ENCODE measurements around the gene HSPG2. TPM values are rescaled to one million over a fixed set of nuclear protein-coding genes. Genes with fewer than 3 reads are reported as not detected.

HSPG2 gene
- total and polyA plus RNA-seq, 4 experiments from 2014 or later = 1.2 TPM; not detected in 2

GRCh38 chr1:21872445-21873079 lies 64.5 kb downstream of the HSPG2 start:
- no peak overlapping the region for H3K4me3 Mint-ChIP-seq
- intact Hi-C loops (cut with micrococcal nuclease) = no loop called here

GRCh38 chr1:21871943-21872342 lies 65.2 kb downstream of the HSPG2 start:
- intact Hi-C loops (cut with micrococcal nuclease) = no loop called here

More at GRCh38 chr1:21872445-21873079, 64.5 kb downstream of the HSPG2 start:
- ChIA-PET POLR2A (ENCODE audit: partially characterized antibody) (no interaction called here), CTCF (ENCODE audit: partially characterized antibody) (no interaction called here)
- Mint-ChIP-seq H3K9me3 (no peaks in the 10 kb centered on the region), H3K4me1 (peaks cover 0 to 1% (median 0%) of the 10 kb centered on the region in 4 donors), H3K27me3 (peaks cover 0 to 3% of the 10 kb centered on the region in 2 donors), H3K36me3 (no peaks in the 10 kb centered on the region), H3K27ac (no peak overlapping the region)
- H3K4me3 ChIP-seq (ENCODE audit: low read length in 2 of 2) = no peak overlapping the region
- H3K27ac ChIP-seq (ENCODE audit: low read depth, low read length) = no peak overlapping the region
- no peaks in the 10 kb centered on the region for H3K4me1 ChIP-seq (ENCODE audit: insufficient read depth, low read length)
- H3K27me3 ChIP-seq (ENCODE audit: insufficient read depth, low read length) = no peaks in the 10 kb centered on the region
- no peaks in the 10 kb centered on the region for H3K36me3 ChIP-seq (ENCODE audit: insufficient read depth, low read length)
- no peaks in the 10 kb centered on the region for H3K9me3 ChIP-seq (ENCODE audit: control insufficient read depth in 1 of 2, low read length in 2 of 2)
- no peak for DNase-seq

GRCh38 chr1:21870611-21871010 lies 66.5 kb downstream of the HSPG2 start:
- intact Hi-C loops (cut with micrococcal nuclease) = no loop called here
- DNase-seq = no peak
- H3K4me3 Mint-ChIP-seq = no peak overlapping the region
- no peaks in the 10 kb centered on the region for H3K36me3 ChIP-seq (ENCODE audit: insufficient read depth, low read length)
- no peaks in the 10 kb centered on the region for H3K36me3 Mint-ChIP-seq
- no peak overlapping the region for H3K27ac Mint-ChIP-seq
- H3K4me1 ChIP-seq (ENCODE audit: insufficient read depth, low read length) = no peaks in the 10 kb centered on the region
- no peak overlapping the region for H3K4me3 ChIP-seq (ENCODE audit: low read length in 2 of 2)
- H3K4me1 Mint-ChIP-seq = peaks cover 0 to 1% (median 0%) of the 10 kb centered on the region in 4 donors
- H3K9me3 Mint-ChIP-seq = no peaks in the 10 kb centered on the region
- ChIA-PET CTCF (ENCODE audit: partially characterized antibody) (no interaction called here), POLR2A (ENCODE audit: partially characterized antibody) (no interaction called here)
- peaks cover 0 to 3% of the 10 kb centered on the region in 2 donors for H3K27me3 Mint-ChIP-seq
- no peaks in the 10 kb centered on the region for H3K9me3 ChIP-seq (ENCODE audit: control insufficient read depth in 1 of 2, low read length in 2 of 2)
- no peak overlapping the region for H3K27ac ChIP-seq (ENCODE audit: low read depth, low read length)
- no peaks in the 10 kb centered on the region for H3K27me3 ChIP-seq (ENCODE audit: insufficient read depth, low read length)

More at GRCh38 chr1:21871943-21872342, 65.2 kb downstream of the HSPG2 start:
- H3K27ac Mint-ChIP-seq = no peak overlapping the region
- H3K27ac ChIP-seq (ENCODE audit: low read depth, low read length) = no peak overlapping the region
- no peaks in the 10 kb centered on the region for H3K36me3 Mint-ChIP-seq
- ChIA-PET POLR2A (ENCODE audit: partially characterized antibody) (no interaction called here), CTCF (ENCODE audit: partially characterized antibody) (no interaction called here)
- no peaks in the 10 kb centered on the region for H3K4me1 ChIP-seq (ENCODE audit: insufficient read depth, low read length)
- no peaks in the 10 kb centered on the region for H3K36me3 ChIP-seq (ENCODE audit: insufficient read depth, low read length)
- no peaks in the 10 kb centered on the region for H3K27me3 ChIP-seq (ENCODE audit: insufficient read depth, low read length)
- H3K9me3 Mint-ChIP-seq = no peaks in the 10 kb centered on the region
- H3K9me3 ChIP-seq (ENCODE audit: control insufficient read depth in 1 of 2, low read length in 2 of 2) = no peaks in the 10 kb centered on the region
- no peak for DNase-seq
- H3K27me3 Mint-ChIP-seq = peaks cover 0 to 3% of the 10 kb centered on the region in 2 donors
- H3K4me1 Mint-ChIP-seq = peaks cover 0 to 1% (median 0%) of the 10 kb centered on the region in 4 donors
- H3K4me3 Mint-ChIP-seq = no peak overlapping the region
- no peak overlapping the region for H3K4me3 ChIP-seq (ENCODE audit: low read length in 2 of 2)

- no peaks in the 10 kb centered on the region for H3K4me1 ChIP-seq (ENCODE audit: insufficient read depth, low read length)
- no peaks in the 10 kb centered on the region for H3K9me3 ChIP-seq (ENCODE audit: control insufficient read depth in 1 of 2, low read length in 2 of 2)
- H3K36me3 ChIP-seq (ENCODE audit: insufficient read depth, low read length) = no peaks in the 10 kb centered on the region
- peaks cover 0 to 1% (median 0%) of the 10 kb centered on the region in 4 donors for H3K4me1 Mint-ChIP-seq
- no peak overlapping the region for H3K27ac Mint-ChIP-seq
- no peaks in the 10 kb centered on the region for H3K9me3 Mint-ChIP-seq
- ChIA-PET POLR2A (ENCODE audit: partially characterized antibody) (no interaction called here), CTCF (ENCODE audit: partially characterized antibody) (no interaction called here)
- H3K27me3 Mint-ChIP-seq = peaks cover 0 to 3% of the 10 kb centered on the region in 2 donors
- H3K4me3 Mint-ChIP-seq = no peak overlapping the region
- no peaks in the 10 kb centered on the region for H3K36me3 Mint-ChIP-seq
- H3K4me3 ChIP-seq (ENCODE audit: low read length in 2 of 2) = no peak overlapping the region
- no peaks in the 10 kb centered on the region for H3K27me3 ChIP-seq (ENCODE audit: insufficient read depth, low read length)
- intact Hi-C loops (cut with micrococcal nuclease) = no loop called here
- H3K27ac ChIP-seq (ENCODE audit: low read depth, low read length) = no peak overlapping the region
- DNase-seq = no peak
Measured at GRCh38 chr1:21869620-21870121, 67.4 kb downstream of the HSPG2 start.

GRCh38 chr1:21868941-21869454 lies 68.1 kb downstream of the HSPG2 start:
- ChIA-PET CTCF (ENCODE audit: partially characterized antibody) (no interaction called here), POLR2A (ENCODE audit: partially characterized antibody) (no interaction called here)
- H3K4me1 Mint-ChIP-seq = peaks cover 0 to 1% (median 0%) of the 10 kb centered on the region in 4 donors
- H3K4me3 ChIP-seq (ENCODE audit: low read length in 2 of 2) = no peak overlapping the region
- H3K4me1 ChIP-seq (ENCODE audit: insufficient read depth, low read length) = no peaks in the 10 kb centered on the region
- H3K27ac Mint-ChIP-seq = peak overlapping the region in 1 of 7 donors; percentile 69
- no peaks in the 10 kb centered on the region for H3K36me3 ChIP-seq (ENCODE audit: insufficient read depth, low read length)
- H3K36me3 Mint-ChIP-seq = no peaks in the 10 kb centered on the region
- H3K27me3 ChIP-seq (ENCODE audit: insufficient read depth, low read length) = no peaks in the 10 kb centered on the region
- peaks cover 0 to 3% of the 10 kb centered on the region in 2 donors for H3K27me3 Mint-ChIP-seq
- H3K9me3 Mint-ChIP-seq = no peaks in the 10 kb centered on the region
- no peak overlapping the region for H3K27ac ChIP-seq (ENCODE audit: low read depth, low read length)
- no peak for DNase-seq
- H3K9me3 ChIP-seq (ENCODE audit: control insufficient read depth in 1 of 2, low read length in 2 of 2) = no peaks in the 10 kb centered on the region
- no peak overlapping the region for H3K4me3 Mint-ChIP-seq
- intact Hi-C loops (cut with micrococcal nuclease) = no loop called here

- Histone ChIP-seq H3K27ac (ENCODE audit: low read depth, low read length) (no peak overlapping the region), H3K27me3 (ENCODE audit: insufficient read depth, low read length) (no peaks in the 10 kb centered on the region), H3K4me1 (ENCODE audit: insufficient read depth, low read length) (no peaks in the 10 kb centered on the region), H3K36me3 (ENCODE audit: insufficient read depth, low read length) (no peaks in the 10 kb centered on the region), H3K9me3 (ENCODE audit: control insufficient read depth in 1 of 2, low read length in 2 of 2) (no peaks in the 10 kb centered on the region), H3K4me3 (ENCODE audit: low read length in 2 of 2) (no peak overlapping the region)
- no peaks in the 10 kb centered on the region for H3K9me3 Mint-ChIP-seq
- intact Hi-C loops (cut with micrococcal nuclease) = no loop called here
- no peak overlapping the region for H3K27ac Mint-ChIP-seq
- no peaks in the 10 kb centered on the region for H3K36me3 Mint-ChIP-seq
- ChIA-PET POLR2A (ENCODE audit: partially characterized antibody) (no interaction called here), CTCF (ENCODE audit: partially characterized antibody) (no interaction called here)
- H3K27me3 Mint-ChIP-seq = peaks cover 0 to 3% of the 10 kb centered on the region in 2 donors
- no peak overlapping the region for H3K4me3 Mint-ChIP-seq
- DNase-seq = no peak
- peaks cover 0 to 1% (median 0%) of the 10 kb centered on the region in 4 donors for H3K4me1 Mint-ChIP-seq
Measured at GRCh38 chr1:21868482-21868881, 68.6 kb downstream of the HSPG2 start.

GRCh38 chr1:21867451-21867996 lies 69.6 kb downstream of the HSPG2 start:
- Histone ChIP-seq H3K36me3 (ENCODE audit: insufficient read depth, low read length) (no peaks in the 10 kb centered on the region), H3K27ac (ENCODE audit: low read depth, low read length) (no peak overlapping the region), H3K4me3 (ENCODE audit: low read length in 2 of 2) (no peak overlapping the region), H3K4me1 (ENCODE audit: insufficient read depth, low read length) (no peaks in the 10 kb centered on the region), H3K9me3 (ENCODE audit: control insufficient read depth in 1 of 2, low read length in 2 of 2) (no peaks in the 10 kb centered on the region), H3K27me3 (ENCODE audit: insufficient read depth, low read length) (no peaks in the 10 kb centered on the region)
- peaks cover 0 to 3% of the 10 kb centered on the region in 2 donors for H3K27me3 Mint-ChIP-seq
- H3K4me3 Mint-ChIP-seq = no peak overlapping the region
- H3K36me3 Mint-ChIP-seq = no peaks in the 10 kb centered on the region
- no peaks in the 10 kb centered on the region for H3K9me3 Mint-ChIP-seq
- ChIA-PET CTCF (ENCODE audit: partially characterized antibody) (no interaction called here), POLR2A (ENCODE audit: partially characterized antibody) (no interaction called here)
- no peak overlapping the region for H3K27ac Mint-ChIP-seq
- H3K4me1 Mint-ChIP-seq = peaks cover 0 to 1% (median 0%) of the 10 kb centered on the region in 4 donors
- intact Hi-C loops (cut with micrococcal nuclease) = no loop called here
- DNase-seq = no peak

All from CD4-positive, alpha-beta memory T cell (primary cell).